ENCODE data around the gene COG5. TPM values are rescaled to one million over a fixed set of nuclear protein-coding genes. Genes with fewer than 3 reads are reported as not detected.
A peak's percentile ranks its signal among the peaks of the same experiment; 100 is the strongest.

The COG5 gene
- total RNA-seq, 1 donor from 2014 or later = 26.8 TPM

DNA sequence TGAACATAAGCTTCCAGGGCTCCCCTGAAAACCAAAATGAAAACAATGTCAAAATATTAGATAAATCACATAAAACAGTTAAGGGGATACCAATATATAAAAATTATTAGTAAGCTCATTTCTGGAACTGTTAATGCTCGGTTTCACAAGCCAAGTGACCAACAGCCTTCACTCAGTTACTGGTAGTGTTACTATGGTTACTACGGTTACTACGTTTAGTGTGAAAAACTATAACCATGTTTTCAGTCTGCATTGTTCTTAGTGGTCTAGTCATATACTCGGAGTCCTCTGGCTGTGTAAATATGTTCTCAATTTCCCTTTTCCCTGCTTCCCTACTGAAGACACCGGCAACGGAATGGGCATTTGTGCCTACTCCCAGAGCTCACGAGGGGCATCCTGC is 360.1 kb downstream of the COG5 start:
- no peaks in the 10 kb centered on the region for H3K9me3 Mint-ChIP-seq
- H3K4me3 Mint-ChIP-seq = no peak overlapping the region
- TF ChIP-seq, protein P1, sequence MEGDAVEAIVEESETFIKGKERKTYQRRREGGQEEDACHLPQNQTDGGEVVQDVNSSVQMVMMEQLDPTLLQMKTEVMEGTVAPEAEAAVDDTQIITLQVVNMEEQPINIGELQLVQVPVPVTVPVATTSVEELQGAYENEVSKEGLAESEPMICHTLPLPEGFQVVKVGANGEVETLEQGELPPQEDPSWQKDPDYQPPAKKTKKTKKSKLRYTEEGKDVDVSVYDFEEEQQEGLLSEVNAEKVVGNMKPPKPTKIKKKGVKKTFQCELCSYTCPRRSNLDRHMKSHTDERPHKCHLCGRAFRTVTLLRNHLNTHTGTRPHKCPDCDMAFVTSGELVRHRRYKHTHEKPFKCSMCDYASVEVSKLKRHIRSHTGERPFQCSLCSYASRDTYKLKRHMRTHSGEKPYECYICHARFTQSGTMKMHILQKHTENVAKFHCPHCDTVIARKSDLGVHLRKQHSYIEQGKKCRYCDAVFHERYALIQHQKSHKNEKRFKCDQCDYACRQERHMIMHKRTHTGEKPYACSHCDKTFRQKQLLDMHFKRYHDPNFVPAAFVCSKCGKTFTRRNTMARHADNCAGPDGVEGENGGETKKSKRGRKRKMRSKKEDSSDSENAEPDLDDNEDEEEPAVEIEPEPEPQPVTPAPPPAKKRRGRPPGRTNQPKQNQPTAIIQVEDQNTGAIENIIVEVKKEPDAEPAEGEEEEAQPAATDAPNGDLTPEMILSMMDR (conservative IDR thresholded peaks at IDR 0.05) = no peak
- no peaks in the 10 kb centered on the region for H3K27me3 Mint-ChIP-seq (ENCODE audit: low read depth)
- H3K36me3 Mint-ChIP-seq (ENCODE audit: low read depth) = no peaks in the 10 kb centered on the region
- DNase-seq (ENCODE audit: low read depth, low spot score) = no peak
- H3K4me1 Mint-ChIP-seq = no peaks in the 10 kb centered on the region
- H3K27ac Mint-ChIP-seq (ENCODE audit: unreplicated experiment) = no peak overlapping the region

DNA sequence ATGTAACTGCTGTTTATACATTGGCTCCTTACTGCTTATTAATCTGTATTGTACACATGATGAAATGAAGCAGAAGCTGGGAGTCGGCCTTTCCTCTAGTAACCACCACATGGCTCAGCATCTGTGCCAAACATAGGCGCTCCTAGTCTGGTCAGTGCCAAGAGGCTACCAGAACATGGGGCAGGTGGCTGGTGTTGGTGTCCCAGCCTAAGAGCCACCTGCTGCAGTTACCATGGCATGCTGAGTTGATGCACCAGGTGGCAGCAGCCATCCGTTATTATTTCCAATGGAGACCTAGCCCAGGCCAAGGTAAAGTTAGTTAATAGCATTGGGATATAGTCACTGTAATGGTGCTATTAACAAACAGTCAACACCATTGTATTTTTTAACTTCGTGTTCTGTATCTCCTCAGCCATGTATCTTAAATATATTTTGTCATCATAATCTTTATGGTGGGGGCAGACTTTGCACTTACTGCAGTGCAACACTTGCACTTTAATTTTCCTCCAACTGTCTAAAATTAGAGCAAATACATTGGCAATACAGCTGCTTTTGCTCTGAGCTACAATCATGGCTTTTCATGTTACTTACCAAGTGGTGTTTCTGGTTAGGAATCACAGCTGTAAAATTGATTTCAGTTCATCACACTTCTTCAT is 361.8 kb downstream of the COG5 start:
- Mint-ChIP-seq H3K27me3 (ENCODE audit: low read depth) (no peaks in the 10 kb centered on the region), H3K36me3 (ENCODE audit: low read depth) (no peaks in the 10 kb centered on the region), H3K9me3 (no peaks in the 10 kb centered on the region), H3K4me3 (no peak overlapping the region), H3K4me1 (no peaks in the 10 kb centered on the region), H3K27ac (ENCODE audit: unreplicated experiment) (no peak overlapping the region)
- no peak for DNase-seq (ENCODE audit: low read depth, low spot score)
- TF ChIP-seq, protein P1 (conservative IDR thresholded peaks at IDR 0.05) = peak; percentile 59

DNA sequence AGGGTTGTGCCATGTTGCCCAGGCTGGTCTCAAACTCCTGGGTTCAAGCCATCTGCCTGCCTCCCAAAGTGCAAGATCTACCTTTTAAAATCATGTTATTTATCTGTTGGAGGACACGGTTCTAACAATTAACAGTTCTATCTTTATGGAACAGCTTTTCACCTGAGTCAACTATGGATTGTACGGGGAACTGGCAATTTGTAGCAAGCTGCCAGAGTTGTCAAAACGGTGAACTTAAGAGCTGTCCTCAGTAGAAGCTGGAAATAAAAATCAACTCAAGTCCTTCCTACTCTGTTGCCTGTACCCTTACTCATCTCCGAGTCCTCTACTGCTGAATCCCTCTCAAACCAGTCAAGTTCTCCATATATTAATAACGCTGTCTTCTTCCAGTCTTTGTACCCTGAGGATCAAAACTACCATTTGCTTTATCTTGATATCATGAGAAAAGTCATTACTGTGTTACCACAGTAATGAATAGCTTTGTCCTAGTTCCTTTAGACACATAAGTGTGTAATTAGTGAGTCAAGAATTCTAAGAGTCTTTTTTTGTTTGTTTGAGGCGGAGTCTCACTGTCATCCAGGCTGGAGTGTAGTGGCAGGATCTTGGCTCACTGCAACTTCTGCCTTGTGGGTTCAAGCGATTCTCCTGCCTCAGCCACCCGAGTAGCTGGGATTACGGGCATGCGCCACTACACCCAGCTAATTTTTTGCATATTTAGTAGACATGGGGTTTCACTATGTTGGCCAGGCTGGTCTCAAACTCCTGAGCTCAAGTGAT is 366.7 kb downstream of the COG5 start:
- Mint-ChIP-seq H3K4me3 (no peak overlapping the region), H3K9me3 (no peaks in the 10 kb centered on the region), H3K4me1 (peaks cover 7% of the 10 kb centered on the region), H3K36me3 (ENCODE audit: low read depth) (no peaks in the 10 kb centered on the region), H3K27me3 (ENCODE audit: low read depth) (no peaks in the 10 kb centered on the region), H3K27ac (ENCODE audit: unreplicated experiment) (no peak overlapping the region)
- no peak for DNase-seq (ENCODE audit: low read depth, low spot score)
- TF ChIP-seq, protein P1 (conservative IDR thresholded peaks at IDR 0.05) = no peak

DNA sequence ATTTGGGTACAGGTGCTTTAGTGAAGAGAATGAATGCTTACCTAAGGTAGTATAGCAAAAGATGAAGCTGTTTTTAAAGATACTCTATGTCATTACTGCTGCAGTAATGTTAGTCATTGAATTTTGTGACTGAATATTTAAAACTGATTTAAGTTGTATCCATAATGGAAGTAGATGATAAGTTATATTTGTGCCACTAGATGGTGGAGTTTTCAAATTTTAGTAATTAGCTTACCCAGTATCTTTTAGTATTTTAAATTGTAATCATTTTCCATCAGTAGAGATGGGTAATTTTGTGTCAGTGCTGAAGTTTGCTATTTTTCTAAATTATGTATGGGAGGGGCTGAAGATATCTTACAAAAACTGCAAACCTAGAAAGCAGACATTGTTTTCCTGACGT is 369.7 kb downstream of the COG5 start:
- H3K27me3 Mint-ChIP-seq (ENCODE audit: low read depth) = no peaks in the 10 kb centered on the region
- no peak overlapping the region for H3K27ac Mint-ChIP-seq (ENCODE audit: unreplicated experiment)
- peaks cover 7% of the 10 kb centered on the region for H3K4me1 Mint-ChIP-seq
- H3K9me3 Mint-ChIP-seq = no peaks in the 10 kb centered on the region
- no peak for DNase-seq (ENCODE audit: low read depth, low spot score)
- H3K4me3 Mint-ChIP-seq = no peak overlapping the region
- TF ChIP-seq, protein P1 (conservative IDR thresholded peaks at IDR 0.05) = peak; percentile 34
- H3K36me3 Mint-ChIP-seq (ENCODE audit: low read depth) = peaks cover under 1% of the 10 kb centered on the region

DNA sequence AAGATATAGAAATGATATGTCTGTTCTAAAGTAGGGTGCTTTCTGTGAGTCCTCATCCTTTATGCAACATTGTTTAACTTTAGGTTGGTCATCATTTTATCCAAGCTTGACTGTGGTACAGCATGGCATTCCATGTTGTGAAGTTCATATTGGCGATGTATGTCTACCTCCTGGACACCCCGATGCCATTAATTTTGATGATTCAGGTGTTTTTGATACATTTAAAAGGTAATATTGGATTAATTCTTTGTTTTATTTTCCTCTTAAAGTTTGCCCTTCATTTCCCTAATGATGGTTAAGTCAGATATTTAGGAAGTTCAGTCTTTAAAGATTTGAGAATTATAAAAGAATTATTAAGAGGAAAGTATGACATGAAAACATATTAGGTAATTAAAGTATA is 373.6 kb downstream of the COG5 start:
- Mint-ChIP-seq H3K4me1 (peaks cover 7% of the 10 kb centered on the region), H3K36me3 (ENCODE audit: low read depth) (peaks cover 12% of the 10 kb centered on the region), H3K27ac (ENCODE audit: unreplicated experiment) (no peak overlapping the region), H3K27me3 (ENCODE audit: low read depth) (no peaks in the 10 kb centered on the region), H3K9me3 (no peaks in the 10 kb centered on the region), H3K4me3 (no peak overlapping the region)
- no peak for DNase-seq (ENCODE audit: low read depth, low spot score)
- TF ChIP-seq, protein P1 (conservative IDR thresholded peaks at IDR 0.05) = no peak

Data from neural crest cell (in vitro differentiated cells).